GM19438 (cell line): ENCODE results near the gene XRRA1.

Source experiments
- ATAC-seq: cut with Tn5 transposase; IDR thresholded peaks from one replicate; pipeline ENCODE4 v1.9.1; 2021; ENCODE audit warnings: low read depth; ENCODE audit not compliant: unreplicated experiment

XRRA1 gene

DNA sequence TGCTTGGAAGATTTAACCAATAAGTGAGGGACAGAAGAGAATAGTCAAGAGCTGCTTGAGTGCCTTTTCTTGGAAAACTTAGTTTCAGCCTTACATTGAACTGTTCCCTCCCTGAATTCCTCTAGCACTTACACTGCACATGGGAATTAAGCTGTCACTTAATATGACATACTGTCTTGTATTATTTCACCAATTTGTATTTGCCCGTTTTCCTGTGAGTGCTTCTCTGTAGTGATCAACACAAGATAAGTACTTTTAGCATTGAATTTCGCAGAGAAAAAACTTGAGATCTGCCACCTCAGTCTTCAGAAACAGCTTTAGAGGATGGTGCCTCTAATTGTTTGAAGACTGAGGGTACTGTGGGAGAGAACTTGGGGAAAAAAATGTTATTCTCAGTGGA is 3.9 kb upstream of the XRRA1 start:
- ATAC-seq = no peak

DNA sequence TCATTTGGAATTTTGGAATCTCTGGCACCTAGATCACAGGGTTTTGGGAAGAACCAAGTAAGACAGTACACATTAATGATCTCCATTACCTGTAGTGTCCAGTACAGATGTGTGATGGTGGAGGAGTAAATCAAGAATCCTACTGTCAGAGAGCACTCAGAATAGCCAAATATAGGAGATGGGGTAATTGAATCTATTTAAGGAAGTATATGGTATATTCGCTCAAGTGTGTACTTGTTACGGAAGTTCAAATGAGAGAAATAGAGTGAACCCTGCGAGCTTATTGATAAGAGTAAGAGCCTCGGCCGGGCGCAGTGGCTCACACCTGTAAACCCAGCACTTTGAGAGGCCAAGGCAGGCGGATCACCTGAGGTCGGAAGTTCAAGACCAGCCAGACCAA is 2.3 kb upstream of the XRRA1 start:
- no peak for ATAC-seq

DNA sequence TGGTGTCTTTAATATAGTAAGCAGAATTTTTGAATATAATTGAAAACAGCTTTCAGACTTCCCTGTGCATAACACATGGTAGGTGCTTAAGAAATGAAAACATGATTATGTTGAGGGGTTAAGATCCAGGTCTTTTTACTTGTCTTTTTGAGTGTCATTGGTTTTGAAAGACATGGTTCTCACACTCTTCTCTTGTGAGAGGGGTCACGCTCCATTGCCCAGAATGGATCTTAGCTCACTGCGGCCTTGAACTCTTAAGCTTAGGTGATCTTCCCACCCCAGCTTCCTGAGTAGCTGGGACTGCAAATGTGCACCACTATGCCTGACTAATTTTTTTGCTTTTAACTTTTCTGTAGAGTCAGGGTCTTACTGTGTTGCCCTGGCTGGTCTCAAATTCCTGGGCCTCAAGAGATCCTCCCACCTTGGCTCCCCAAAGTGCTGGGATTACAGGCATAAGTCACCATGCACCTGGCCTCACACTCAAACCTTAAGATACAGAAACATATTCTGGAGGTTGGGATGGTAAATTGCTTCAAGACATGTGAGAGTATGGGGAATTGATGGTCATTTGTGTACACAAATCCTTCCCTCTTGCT is 1.6 kb upstream of the XRRA1 start:
- ATAC-seq = no peak

DNA sequence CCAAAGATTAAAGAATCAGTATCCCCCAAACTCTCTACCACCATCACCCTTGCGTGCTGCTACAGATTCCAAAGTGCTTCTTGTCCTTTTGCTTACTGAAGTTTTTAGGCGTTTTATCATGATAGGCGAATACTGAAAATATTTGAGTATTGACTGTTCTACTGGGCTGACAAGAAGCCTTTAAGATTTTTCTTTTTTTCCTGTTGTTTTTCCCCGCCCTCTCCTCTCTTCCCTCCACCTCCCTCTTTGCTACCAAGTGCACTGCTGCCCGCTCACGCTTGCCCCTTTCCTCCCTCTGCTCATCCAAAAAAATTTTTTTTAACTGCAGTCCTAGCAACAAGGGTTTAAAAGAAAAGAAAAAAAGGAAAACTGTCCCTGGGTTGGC is 854 bp upstream of the XRRA1 start:
- ATAC-seq = no peak

DNA sequence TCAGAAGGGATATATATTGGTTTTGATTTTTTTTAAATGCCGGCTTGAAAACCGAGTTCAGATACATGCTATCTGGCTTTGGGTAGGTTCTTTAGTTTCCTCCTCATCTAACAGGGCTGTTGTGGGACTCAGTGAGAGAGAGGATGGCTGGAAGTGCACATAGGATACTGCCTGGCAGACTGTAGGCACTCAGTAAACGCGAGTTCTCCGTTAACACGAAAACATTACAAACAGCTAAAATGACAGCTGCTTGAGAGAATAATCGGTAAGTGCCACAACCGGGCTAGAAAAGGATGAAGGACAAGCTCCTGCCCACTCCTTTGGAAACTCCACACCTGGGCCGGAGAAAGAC is 369 bp downstream of the XRRA1 start:
- peak; percentile 12 for ATAC-seq

DNA sequence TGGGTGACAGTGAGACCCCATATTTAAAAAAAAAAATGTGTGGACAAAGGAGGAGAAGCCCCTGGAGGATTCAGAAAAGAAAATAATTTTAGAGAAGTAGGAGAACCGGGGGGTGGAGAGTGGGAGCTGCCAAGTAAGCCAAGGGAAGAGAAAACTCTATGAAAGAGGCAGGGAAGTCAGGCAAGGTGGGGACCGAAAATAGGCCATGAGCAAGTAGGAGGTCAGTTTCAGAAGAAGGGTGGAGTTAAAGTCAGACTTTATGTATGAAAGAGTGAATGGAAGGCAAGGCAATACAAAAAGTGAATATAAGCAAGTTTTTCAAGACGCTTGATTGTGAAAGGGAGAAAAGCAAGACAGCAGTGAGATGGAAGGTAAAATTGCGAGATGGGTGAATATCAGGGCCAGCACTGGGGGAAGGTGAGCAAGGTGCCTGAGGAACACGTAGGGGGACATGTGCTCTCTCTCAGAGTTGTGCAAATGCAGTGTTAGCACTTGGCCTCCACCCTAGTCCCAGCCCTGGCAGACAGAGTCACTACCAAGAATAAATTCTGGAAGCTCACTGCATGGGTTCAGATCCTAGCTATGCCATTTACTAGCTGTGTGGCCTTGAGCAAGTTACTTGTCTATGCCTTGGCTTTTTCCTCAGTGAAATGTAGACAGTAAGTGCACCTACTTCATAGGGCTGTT is 6.7 kb downstream of the XRRA1 start:
- no peak for ATAC-seq

DNA sequence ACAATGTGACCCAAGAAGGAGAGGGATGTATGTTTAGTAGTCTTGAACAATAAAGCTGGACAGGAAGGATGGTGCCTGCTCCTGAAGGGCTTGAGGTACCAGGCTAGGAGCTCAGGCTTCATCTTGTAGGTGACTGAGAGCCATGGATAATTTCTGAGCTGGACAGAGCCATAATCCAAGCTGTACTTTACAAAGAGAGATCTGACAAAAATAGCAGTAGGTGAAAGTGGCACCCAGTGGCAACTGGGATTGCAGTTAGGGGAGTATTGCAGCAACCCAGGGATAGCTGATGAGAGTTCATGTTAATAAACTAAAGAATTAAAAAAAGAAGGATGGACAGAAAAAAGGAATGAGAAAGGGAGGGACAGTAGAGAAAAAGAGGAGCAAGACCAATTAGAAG is 7.4 kb downstream of the XRRA1 start:
- no peak for ATAC-seq

DNA sequence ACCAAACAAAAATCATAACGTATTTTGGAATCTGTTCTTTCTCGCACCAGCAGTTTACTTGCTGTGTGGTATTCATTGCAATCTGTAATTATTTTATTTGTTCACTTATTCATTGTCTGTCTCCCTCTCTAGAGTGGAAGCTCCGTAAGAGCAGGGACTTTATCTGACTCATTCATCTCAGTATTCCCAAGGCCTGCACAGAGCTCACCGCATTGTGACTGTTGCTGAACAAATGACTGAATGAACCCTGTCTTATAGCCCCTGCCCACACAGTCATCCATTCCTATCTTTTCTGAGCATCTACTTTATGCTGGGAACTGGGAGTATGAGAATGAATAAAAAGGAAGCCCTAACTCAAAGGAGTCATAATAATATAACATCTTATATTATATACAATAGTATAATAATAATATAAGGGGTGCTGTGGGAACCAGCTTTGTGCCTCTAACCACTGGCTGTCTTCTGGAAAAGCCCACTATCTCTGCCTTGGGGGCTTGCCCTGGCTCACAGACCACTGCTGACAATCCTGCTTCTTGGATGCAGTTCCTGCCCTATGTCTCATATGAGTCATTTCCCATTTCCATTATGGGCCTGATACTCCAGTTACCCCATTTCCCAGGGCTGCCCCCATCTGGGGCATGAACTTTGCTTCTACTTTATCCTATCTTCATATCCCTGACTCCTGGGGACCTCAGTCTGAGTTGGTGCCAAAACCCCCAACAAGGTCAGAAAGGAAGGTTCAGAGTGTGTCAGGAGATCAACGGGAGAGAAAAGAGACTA is 11.0 kb downstream of the XRRA1 start:
- no peak for ATAC-seq

DNA sequence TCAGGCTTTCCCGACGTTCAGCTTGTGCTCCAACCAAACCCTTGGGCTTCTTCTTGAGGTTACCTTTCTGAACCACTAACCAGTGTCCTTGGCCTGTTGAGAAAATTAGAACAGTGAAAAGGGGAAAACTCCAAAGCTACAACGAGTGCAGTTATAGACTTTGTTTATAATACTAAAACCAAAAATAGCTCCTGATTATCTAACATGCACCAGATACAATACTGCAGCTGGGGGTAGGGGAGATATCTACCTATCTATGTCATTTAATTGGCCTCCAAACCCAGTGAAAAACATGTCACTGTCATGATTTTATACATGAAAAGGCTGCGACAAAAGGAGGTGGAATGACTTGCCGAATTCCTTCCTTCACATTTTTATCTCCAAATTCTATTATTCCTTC is 11.9 kb downstream of the XRRA1 start:
- no peak for ATAC-seq

DNA sequence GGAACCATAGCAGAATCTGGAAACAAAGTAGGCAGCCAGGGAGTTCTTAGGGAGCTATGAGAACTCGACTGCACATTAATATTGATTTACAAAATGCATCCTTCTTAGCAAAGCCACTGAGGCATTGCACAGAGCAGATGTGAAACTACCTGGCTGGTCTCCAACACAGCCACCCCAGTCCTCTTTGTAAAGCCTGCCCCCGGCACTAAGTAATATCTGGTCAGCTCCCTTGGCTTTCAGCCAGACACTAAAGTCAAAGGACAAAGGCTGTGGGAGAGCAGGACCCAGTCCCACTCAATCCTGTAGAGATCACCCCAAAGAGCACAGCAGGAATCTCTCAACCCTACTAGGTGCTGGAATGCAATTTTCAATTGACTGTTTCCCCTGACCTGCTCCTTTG is 12.8 kb downstream of the XRRA1 start:
- ATAC-seq = no peak

DNA sequence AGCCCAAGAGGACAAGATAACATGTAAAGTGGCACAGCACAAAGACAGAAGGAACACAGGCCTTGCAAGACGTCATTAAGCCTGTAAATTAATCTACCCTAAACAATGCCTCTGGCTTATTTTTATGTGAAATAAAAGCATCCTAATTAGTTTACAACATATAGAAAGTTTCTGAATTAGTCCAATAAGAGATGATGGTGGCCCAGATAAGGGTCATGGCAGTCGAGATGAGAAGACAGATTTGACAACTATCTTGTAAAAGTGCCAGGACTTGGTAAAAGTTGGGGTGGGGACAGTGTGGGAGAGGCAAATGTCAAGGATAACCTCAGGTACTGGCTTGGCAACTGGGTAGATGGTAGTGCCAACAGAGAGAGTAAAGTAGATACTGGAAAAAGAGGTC is 13.6 kb downstream of the XRRA1 start:
- no peak for ATAC-seq

DNA sequence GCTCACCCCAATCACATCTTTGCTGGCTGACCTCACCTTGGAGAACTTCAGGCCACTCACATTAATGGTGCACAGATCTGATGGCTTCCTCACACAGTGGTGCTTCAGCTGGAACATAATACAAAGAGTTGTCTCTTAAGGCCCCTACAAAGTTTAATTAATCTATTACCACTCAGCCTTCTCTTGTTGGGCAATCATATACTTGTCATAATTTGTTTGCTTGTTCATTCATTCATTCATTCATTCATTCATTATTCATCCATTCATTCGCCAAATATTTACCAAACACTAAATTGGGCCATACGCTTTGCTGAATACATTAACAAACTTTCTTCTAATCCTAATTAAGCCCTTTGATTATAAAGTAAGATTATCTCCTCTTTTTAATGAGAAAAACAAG is 15.1 kb downstream of the XRRA1 start:
- ATAC-seq = no peak

DNA sequence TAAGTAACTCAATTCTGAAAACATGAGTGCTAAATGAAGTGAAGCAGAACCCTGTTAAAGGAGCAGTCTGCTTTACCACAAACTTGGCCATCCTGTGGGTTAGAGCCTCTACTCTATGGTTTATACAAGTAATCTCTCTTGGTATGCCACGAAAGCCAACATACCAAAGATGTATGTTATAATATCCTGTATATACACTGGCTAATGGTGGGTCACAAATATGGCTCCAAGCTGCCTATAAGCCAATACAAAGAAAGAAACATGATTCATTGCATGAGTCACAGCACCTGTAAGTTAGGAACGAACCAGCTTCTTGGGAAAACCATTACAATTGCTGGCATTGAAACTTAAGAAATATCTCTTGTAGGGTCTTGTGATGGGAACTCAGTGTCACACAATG is 16.1 kb downstream of the XRRA1 start:
- no peak for ATAC-seq

DNA sequence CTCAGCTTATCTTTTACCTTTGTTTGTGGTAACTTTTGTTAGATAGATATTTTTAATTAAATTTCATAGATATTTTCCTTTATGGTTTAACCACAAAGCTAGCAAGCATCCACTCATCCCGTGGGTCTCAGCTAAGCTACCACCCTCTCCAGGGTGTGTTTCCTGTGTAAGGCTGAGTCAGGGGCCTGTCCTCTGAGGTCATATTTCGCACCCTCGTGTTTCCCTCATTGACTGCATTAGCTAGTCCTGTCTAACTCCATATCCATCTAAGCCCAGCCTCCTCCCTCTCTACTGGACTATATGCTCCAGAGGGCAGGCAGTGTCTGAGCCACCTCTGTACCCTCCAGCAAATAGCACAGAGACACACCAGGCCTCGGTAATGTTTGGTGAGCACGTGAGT is 16.7 kb downstream of the XRRA1 start:
- no peak for ATAC-seq

DNA sequence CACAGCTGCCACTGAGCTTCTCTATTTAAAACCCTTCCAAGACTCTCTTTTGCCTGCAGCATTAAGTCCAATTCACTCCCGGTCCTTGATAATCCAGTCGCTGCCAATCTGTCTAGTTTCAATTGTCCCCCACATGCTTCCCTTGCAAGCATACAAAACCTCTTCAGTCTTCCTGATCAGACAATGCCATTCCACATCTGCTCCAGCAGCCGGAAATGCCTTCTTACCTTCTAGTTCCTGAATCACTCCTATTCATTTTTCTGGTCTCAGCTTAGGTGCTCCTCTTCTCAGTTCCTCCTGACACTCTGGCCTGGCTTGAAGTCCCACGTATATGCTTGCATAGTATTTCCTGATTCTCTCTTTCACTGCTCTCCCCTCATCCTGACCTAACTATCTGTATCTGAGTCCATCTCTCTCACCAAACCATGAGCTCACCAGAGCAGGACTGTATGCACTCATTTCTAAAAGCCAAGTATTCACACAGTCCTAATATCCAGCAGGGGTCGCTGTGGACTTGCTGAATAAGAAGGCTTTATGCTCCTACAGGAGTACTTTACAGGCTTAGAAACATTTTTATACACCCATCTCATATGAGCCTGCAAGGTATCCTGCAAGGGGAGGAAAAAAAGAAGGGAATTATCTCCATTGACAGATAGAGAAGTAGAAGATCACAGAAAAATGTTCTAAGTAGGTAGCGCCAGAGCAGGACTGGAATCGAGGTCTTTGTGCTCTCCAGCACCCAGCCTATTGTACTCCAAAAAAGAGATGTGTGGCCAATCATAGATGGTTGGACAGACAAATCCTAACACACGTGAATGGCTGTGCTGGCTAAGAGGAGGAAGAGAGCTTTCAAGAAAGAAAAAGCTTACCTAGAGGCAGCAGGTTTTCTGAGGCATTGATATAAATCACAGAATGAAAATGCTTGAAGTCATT is 19.2 kb downstream of the XRRA1 start:
- no peak for ATAC-seq

DNA sequence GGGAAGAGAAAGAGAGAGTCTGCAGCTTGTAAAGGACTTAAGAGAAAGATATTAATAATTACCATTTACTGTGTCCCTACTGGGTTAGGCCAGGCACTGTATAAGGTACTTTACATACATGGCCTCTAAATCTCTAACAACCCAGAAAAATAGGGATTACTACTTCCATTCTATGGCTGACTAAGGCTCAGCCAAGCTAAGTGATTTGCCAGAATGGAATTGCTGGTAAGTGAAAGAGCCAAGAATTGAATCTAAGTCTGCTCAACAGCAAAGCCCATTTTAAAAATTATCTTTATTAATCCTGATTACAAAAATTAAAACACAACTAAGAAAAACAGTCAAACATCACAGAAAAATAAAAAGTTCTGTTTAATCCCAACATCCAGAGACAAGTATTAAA is 21.4 kb downstream of the XRRA1 start:
- no peak for ATAC-seq

DNA sequence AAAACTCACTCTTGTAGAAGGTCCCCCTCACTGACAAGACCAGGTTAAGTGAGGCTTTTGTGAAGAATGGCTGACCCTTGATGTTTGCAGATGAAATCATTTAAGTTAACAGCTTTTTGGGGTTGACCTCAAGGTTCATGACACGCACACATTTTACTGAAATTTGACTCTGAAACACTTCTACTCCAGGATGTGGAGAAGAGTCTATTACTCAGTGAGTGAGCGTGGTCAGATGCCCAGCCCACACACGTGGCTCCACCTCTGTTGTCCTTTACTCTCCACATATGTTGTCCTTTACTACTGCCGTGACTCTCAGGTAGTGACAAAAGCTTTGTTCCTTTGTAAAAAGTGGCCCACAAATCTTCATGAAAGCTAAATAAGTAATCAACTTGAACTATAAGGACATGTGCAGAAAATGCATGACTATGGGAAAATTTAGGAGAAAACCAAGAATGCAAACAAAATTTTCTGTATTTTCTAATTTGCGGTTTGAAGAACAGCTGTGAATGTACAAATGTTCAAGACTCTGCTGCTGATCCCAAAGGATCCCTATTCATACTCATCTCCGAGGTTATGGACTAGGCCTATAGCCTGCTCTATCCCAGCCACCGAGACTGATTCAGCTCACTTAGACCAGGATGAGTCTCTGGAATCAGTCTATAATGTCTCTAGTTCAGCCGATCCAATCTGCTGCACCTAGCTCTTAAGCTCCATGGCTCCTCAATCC is 22.4 kb downstream of the XRRA1 start:
- no peak for ATAC-seq

DNA sequence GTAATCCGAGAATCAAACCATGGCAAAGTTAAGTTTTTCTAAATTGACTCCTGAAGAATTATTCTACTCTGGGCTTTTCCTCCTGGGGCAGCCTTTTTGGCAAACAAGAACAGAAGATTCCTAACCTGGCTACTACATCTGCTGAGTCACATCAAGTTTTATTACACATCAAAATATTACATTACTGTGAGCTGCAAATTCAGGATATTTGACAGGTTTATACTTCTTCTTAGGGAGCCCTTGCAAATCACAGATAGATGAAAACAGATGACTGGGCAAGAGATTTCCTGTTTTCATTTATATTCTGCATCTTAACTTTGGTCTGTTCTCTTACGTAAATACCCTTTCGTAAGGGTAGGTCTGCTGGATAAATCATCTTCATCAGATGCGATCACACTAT is 23.6 kb downstream of the XRRA1 start:
- ATAC-seq = no peak

DNA sequence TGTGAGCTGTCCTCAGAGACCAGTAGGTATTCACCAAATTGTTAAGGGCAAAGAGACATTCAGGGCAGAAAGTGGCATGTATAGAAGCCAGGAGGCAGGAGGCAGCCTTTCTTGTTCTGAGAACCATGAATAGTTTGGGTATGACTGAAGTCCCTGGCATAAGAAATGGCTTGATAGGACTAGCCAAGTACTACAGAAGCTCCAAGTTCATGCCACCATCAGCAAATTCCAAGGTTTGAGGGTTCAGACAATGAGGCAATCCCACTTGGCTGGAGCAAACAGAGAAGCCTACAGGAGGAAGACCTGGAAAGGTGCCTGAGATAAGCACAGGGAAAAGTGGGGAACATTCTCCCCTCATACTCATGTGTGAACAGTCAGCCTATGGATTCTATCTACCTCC is 25.8 kb downstream of the XRRA1 start:
- ATAC-seq = no peak

DNA sequence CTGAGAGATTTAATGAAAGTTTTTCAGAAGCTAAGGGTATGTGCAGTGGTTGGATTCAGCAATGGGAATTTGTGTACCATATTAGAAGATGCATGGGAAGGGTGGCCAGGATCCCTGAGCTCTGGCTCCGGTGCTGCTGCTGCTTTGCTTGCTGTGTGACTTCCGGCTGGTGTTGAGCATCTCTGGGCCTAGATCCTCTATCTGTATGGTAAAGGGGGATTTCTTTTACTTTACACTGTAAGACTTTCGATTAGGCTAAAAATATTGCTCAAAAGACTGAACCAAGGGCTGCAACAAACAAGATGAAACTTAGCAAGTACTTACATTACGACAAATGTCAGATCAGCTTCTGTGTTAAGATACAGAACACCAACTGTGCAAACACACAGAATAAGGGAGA is 39.1 kb downstream of the XRRA1 start:
- ATAC-seq = no peak
